CD4-positive, alpha-beta T cell (primary cell): ENCODE results near the gene SLC5A9. TPM values are rescaled to one million over a fixed set of nuclear protein-coding genes. Genes with fewer than 3 reads are reported as not detected.

ENCODE experiments used
- ATAC-seq: fragments of 200-7000 bp; cut with Tn5 transposase; one replicate; pipeline ENCODE4 v1.10.0; 2022; ENCODE audit warnings: mild to moderate bottlenecking; ENCODE audit not compliant: poor library complexity
- CTCF ChIA-PET: fragments of 350-600 bp; sonication (Branson Sonifier 250); formaldehyde crosslinking; loops from one replicate; lab custom pipeline; 2021; ENCODE audit warnings: antibody characterized with exemption, inconsistent platforms; lab: Charles Lee
- POLR2A ChIA-PET: fragments of 350-600 bp; sonication (Branson Sonifier 250); formaldehyde crosslinking; loops from one replicate; lab custom pipeline; 2021; ENCODE audit warnings: antibody characterized with exemption, inconsistent platforms; lab: Charles Lee
- DNase-seq, 14 experiments: peaks; one replicate each; pipeline ENCODE4 v3.0.0-alpha.2; 2013 to 2020; ENCODE audit warnings: mixed read lengths in 2 of 14
- H3K27ac ChIP-seq, 2 donors: one replicate each; pipeline versions ENCODE4 v1.5.1 to v1.7.0; 2013; ENCODE audit warnings: low read length in 2 of 2, low read depth in 1 of 2, mild to moderate bottlenecking in 1 of 2
- H3K27me3 ChIP-seq, 2 experiments: 1 replicate in 1 of 2; 2 replicates in 1 of 2; pipeline versions ENCODE4 v1.6.1 to v1.7.0; 2013; ENCODE audit warnings: low read length in 2 of 2, control low read depth in 1 of 2, mild to moderate bottlenecking in 1 of 2, moderate library complexity in 1 of 2; ENCODE audit not compliant: insufficient read depth in 2 of 2, control insufficient read depth in 1 of 2
- H3K36me3 ChIP-seq: one replicate; pipeline ENCODE4 v1.6.1; 2013; ENCODE audit warnings: low read length, control low read depth; ENCODE audit not compliant: insufficient read depth
- H3K4me1 ChIP-seq: one replicate; pipeline ENCODE4 v1.6.1; 2013; ENCODE audit warnings: low read length, control low read depth; ENCODE audit not compliant: insufficient read depth
- H3K4me3 ChIP-seq: one replicate; pipeline ENCODE4 v1.5.1; 2013; ENCODE audit warnings: mild to moderate bottlenecking, low read length, moderate library complexity
- H3K9me3 ChIP-seq, 2 experiments: 1 replicate in 1 of 2; 2 replicates in 1 of 2; pipeline versions ENCODE4 v1.6.1 to v1.7.0; 2013; ENCODE audit warnings: low read length in 2 of 2, mild to moderate bottlenecking in 2 of 2, control low read depth in 1 of 2, moderate library complexity in 1 of 2; ENCODE audit not compliant: control insufficient read depth in 1 of 2, insufficient read depth in 1 of 2
- H3K27ac Mint-ChIP-seq: one replicate; pipeline ENCODE4 v1.8.0; 2020; ENCODE audit warnings: mixed read lengths
- H3K27me3 Mint-ChIP-seq: one replicate; pipeline ENCODE4 v1.8.0; 2021; ENCODE audit warnings: mixed read lengths
- H3K36me3 Mint-ChIP-seq: one replicate; pipeline ENCODE4 v1.8.0; 2021; ENCODE audit warnings: low read depth, mixed read lengths
- H3K4me1 Mint-ChIP-seq: one replicate; pipeline ENCODE4 v1.8.0; 2021; ENCODE audit warnings: low read depth, mixed read lengths
- H3K4me3 Mint-ChIP-seq: one replicate; pipeline ENCODE4 v1.8.0; 2020; ENCODE audit warnings: mild to moderate bottlenecking, mixed read lengths
- H3K9me3 Mint-ChIP-seq: one replicate; pipeline ENCODE4 v1.8.0; 2020; ENCODE audit warnings: mixed read lengths
- CTCF ChIP-seq: fragments of 200-600 bp; IDR thresholded peaks from one replicate; pipeline ENCODE4 v1.8.0; 2022; ENCODE audit warnings: antibody characterized with exemption, mild to moderate bottlenecking
- intact Hi-C, 2 experiments: fragments of 100-400 bp; cut with DNase I in 1 of 2; cut with micrococcal nuclease in 1 of 2; formaldehyde crosslinking; loops; one replicate each; pipeline versions ENCODE4 v1.15.1 to v1.9.0; 2023 to 2025; cut with DNase I, micrococcal nuclease
- total RNA-seq, 174 experiments: library from RNA in 2 of 174; stranded (reverse) in 2 of 174; gene quantifications; one replicate each; pipeline ENCODE4 v1.2.3 and lab custom pipeline; 2021 to 2026

Gene SLC5A9
- total RNA-seq, 2 experiments from 2014 or later: not detected

DNA sequence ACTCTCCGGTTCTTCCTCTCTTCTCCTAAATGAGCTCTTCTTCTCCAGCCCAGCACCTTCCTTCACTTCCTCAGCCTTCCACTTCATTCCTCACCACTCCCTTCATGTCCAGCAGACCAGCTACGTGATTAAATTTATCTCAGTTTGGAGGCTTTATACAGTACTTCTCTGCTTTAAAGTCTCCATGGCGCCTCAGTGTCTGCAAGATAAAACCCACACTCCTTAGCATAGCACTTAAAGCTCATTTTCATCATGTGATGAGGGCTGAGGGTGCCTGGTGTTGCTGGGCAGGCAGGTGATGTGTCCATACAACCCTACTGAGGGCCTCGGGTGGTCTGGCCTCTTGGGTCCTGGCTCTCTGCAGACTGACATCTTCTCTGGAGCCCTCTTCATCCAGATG lies 7.7 kb downstream of the SLC5A9 start:
- H3K27me3 ChIP-seq: no peaks in the 10 kb centered on the region
- H3K27ac ChIP-seq: no peak overlapping the region
- H3K27ac Mint-ChIP-seq: no peak overlapping the region
- CTCF ChIA-PET: no interaction called here
- H3K4me3 ChIP-seq: no peak overlapping the region
- H3K4me1 ChIP-seq: peaks cover 23% of the 10 kb centered on the region
- no peaks in the 10 kb centered on the region for H3K9me3 ChIP-seq
- DNase-seq (no peak), ATAC-seq (no peak)
- no peak for TF ChIP-seq CTCF
- no peaks in the 10 kb centered on the region for H3K9me3 Mint-ChIP-seq
- H3K36me3 ChIP-seq: no peaks in the 10 kb centered on the region
- no peak overlapping the region for H3K4me3 Mint-ChIP-seq
- POLR2A ChIA-PET: no interaction called here
- intact Hi-C loops: no loop called here
- H3K4me1 Mint-ChIP-seq: no peaks in the 10 kb centered on the region
- no peaks in the 10 kb centered on the region for H3K27me3 Mint-ChIP-seq
- no peaks in the 10 kb centered on the region for H3K36me3 Mint-ChIP-seq

DNA sequence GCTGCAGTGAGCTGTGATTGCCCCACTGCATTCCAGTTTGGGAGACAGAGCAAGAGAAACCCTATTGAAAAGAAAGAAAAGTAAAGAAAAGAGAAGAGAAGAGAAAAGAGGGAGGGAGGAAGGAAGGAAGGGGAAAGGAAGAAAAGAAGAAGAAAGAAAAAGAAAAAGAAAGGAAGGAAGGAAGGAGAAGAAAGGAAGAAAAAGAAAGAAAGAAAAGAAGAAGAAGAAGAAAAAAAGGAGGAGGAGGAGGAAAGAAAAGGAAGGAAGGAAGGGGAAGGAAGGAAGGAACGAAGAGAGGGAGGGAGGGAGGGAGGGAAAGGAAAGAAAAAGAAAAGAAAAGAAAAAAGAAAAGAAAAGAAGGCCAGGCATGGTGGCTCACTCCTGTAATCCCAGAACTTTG lies 10.2 kb downstream of the SLC5A9 start:
- no peak for ATAC-seq
- Histone ChIP-seq H3K4me1 (peaks cover 7% of the 10 kb centered on the region), H3K9me3 (no peaks in the 10 kb centered on the region), H3K4me3 (no peak overlapping the region), H3K27ac (no peak overlapping the region), H3K27me3 (no peaks in the 10 kb centered on the region), H3K36me3 (no peaks in the 10 kb centered on the region)
- intact Hi-C loops: no loop called here
- POLR2A ChIA-PET: no interaction called here
- H3K4me1 Mint-ChIP-seq: no peaks in the 10 kb centered on the region
- no peak overlapping the region for H3K27ac Mint-ChIP-seq
- no peaks in the 10 kb centered on the region for H3K36me3 Mint-ChIP-seq
- no peak for TF ChIP-seq CTCF
- no peak overlapping the region for H3K4me3 Mint-ChIP-seq
- no peak for DNase-seq
- no peaks in the 10 kb centered on the region for H3K27me3 Mint-ChIP-seq
- CTCF ChIA-PET: no interaction called here
- no peaks in the 10 kb centered on the region for H3K9me3 Mint-ChIP-seq

DNA sequence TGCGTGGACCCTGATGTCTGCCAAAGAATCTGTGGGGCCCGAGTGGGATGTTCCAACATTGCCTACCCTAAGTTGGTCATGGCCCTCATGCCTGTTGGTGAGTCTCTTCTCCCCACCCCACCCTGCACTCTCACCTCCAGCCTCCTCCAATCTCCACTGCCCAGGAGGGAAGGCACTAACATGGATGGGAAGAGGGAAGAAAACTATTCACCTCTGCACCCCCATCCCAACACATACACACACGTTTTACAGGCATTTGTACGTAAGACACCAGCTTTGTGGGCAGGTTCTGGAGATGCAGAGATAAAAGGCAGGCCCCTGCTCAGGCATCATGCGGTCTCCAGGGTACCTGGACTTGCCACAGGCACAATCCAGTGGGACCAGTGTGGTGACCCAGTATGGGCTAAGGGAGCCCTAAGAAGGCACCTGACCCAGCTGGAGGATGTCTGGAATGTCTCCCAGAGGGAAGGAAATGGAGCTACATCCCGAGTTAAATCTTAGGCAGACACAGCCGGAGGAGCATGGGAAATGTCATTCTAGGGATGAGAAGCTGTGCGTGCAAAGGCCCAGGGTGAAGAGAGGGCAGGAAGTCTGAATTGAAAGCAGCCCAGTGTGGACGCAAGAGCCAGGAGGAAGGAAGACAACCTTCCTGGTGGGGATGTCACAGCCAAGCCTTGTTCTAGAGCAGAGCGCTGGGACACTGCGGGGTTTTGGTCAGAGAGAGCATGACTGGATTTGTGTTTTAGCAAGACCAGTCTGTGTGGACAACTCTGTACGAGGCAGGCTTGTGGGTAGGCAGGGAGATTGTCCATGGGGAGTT lies 11.4 kb downstream of the SLC5A9 start:
- TF ChIP-seq CTCF: no peak
- H3K9me3 Mint-ChIP-seq: no peaks in the 10 kb centered on the region
- Histone ChIP-seq H3K4me1 (no peaks in the 10 kb centered on the region), H3K27me3 (no peaks in the 10 kb centered on the region), H3K9me3 (no peaks in the 10 kb centered on the region), H3K27ac (no peak overlapping the region), H3K4me3 (no peak overlapping the region), H3K36me3 (no peaks in the 10 kb centered on the region)
- H3K4me3 Mint-ChIP-seq: no peak overlapping the region
- ChIA-PET POLR2A (no interaction called here), CTCF (interaction anchor here (1.0 kb wide), 1 partner anchor 140 kb away, joined by 3 read pairs; no protein-coding TSS in a partner anchor)
- no peaks in the 10 kb centered on the region for H3K36me3 Mint-ChIP-seq
- DNase-seq: no peak
- intact Hi-C loops: no loop called here
- H3K27ac Mint-ChIP-seq: no peak overlapping the region
- H3K27me3 Mint-ChIP-seq: no peaks in the 10 kb centered on the region
- no peaks in the 10 kb centered on the region for H3K4me1 Mint-ChIP-seq
- ATAC-seq: no peak
